SJSA1 (cell line): ENCODE measurements around the gene SYT1. TPM values are rescaled to one million over a fixed set of nuclear protein-coding genes. Genes with fewer than 3 reads are reported as not detected.

ENCODE experiments used
- DNase-seq, 2 experiments: peaks; one replicate each; pipeline ENCODE4 v3.0.0-alpha.2; 2015 to 2020; ENCODE audit warnings: low spot score in 2 of 2, low read depth in 1 of 2
- H3K27ac ChIP-seq: fragments of 250-450 bp; sonication (Bioruptor Pico); 2 replicates; pipeline ENCODE4 v1.5.1; 2020; ENCODE audit warnings: mild to moderate bottlenecking, moderate library complexity
- H3K27me3 ChIP-seq: fragments of 250-450 bp; sonication (Bioruptor Pico); replicated peaks from 2 replicates; pipeline ENCODE4 v1.5.1; 2020; ENCODE audit warnings: mild to moderate bottlenecking, moderate library complexity
- H3K36me3 ChIP-seq: fragments of 250-450 bp; sonication (Bioruptor Pico); 2 replicates; pipeline ENCODE4 v1.5.1; 2020; ENCODE audit warnings: mild to moderate bottlenecking
- H3K4me1 ChIP-seq: fragments of 250-450 bp; sonication (Bioruptor Pico); replicated peaks from 2 replicates; pipeline ENCODE4 v1.6.1; 2021; ENCODE audit warnings: mild to moderate bottlenecking
- H3K4me3 ChIP-seq: fragments of 250-450 bp; sonication (Bioruptor Pico); 2 replicates; pipeline ENCODE4 v1.5.1; 2020; ENCODE audit warnings: mild to moderate bottlenecking
- H3K9me3 ChIP-seq: fragments of 250-450 bp; sonication (Bioruptor Pico); replicated peaks from 2 replicates; pipeline ENCODE4 v1.5.1; 2020; ENCODE audit warnings: mild to moderate bottlenecking
- total RNA-seq: library from RNA; depleted of rRNA; stranded (reverse); fragments of >200 nt; shearing (Covaris generic); gene quantifications from 2 replicates; pipeline ENCODE4 v1.2.3, GENCODE V29; 2014

Gene SYT1
- total RNA-seq, 1 experiment from 2014 or later, result 31.9 TPM

GRCh38 chr12:79367032-79367589 lies 502.5 kb downstream of the SYT1 start:
- no peaks in the 10 kb centered on the region for H3K36me3 ChIP-seq
- H3K27ac ChIP-seq, result no peak overlapping the region
- DNase-seq, result no peak
- no peak overlapping the region for H3K4me3 ChIP-seq
- no peaks in the 10 kb centered on the region for H3K27me3 ChIP-seq
- peaks cover 11% of the 10 kb centered on the region for H3K4me1 ChIP-seq
- no peaks in the 10 kb centered on the region for H3K9me3 ChIP-seq

- Histone ChIP-seq H3K9me3 (no peaks in the 10 kb centered on the region), H3K4me3 (no peak overlapping the region), H3K27ac (no peak overlapping the region), H3K27me3 (no peaks in the 10 kb centered on the region), H3K36me3 (no peaks in the 10 kb centered on the region), H3K4me1 (peaks cover 11% of the 10 kb centered on the region)
- DNase-seq, result no peak
Measured at GRCh38 chr12:79370021-79370420, 505.4 kb downstream of the SYT1 start.

GRCh38 chr12:79371226-79371625 lies 506.7 kb downstream of the SYT1 start:
- no peaks in the 10 kb centered on the region for H3K36me3 ChIP-seq
- H3K4me3 ChIP-seq, result no peak overlapping the region
- H3K27me3 ChIP-seq, result no peaks in the 10 kb centered on the region
- peaks cover 11% of the 10 kb centered on the region for H3K4me1 ChIP-seq
- no peak overlapping the region for H3K27ac ChIP-seq
- no peaks in the 10 kb centered on the region for H3K9me3 ChIP-seq
- DNase-seq, result no peak

- peaks cover 20% of the 10 kb centered on the region for H3K4me1 ChIP-seq
- no peaks in the 10 kb centered on the region for H3K9me3 ChIP-seq
- H3K36me3 ChIP-seq, result no peaks in the 10 kb centered on the region
- H3K27me3 ChIP-seq, result no peaks in the 10 kb centered on the region
- no peak overlapping the region for H3K27ac ChIP-seq
- H3K4me3 ChIP-seq, result no peak overlapping the region
- peak; percentile 31 to 53 for DNase-seq
Measured at GRCh38 chr12:79373896-79374499, 509.4 kb downstream of the SYT1 start.

GRCh38 chr12:79374545-79374944 lies 510.0 kb downstream of the SYT1 start:
- H3K36me3 ChIP-seq, result no peaks in the 10 kb centered on the region
- no peak overlapping the region for H3K4me3 ChIP-seq
- no peaks in the 10 kb centered on the region for H3K9me3 ChIP-seq
- H3K4me1 ChIP-seq, result peaks cover 26% of the 10 kb centered on the region
- no peak for DNase-seq
- H3K27me3 ChIP-seq, result no peaks in the 10 kb centered on the region
- H3K27ac ChIP-seq, result no peak overlapping the region

GRCh38 chr12:79375050-79375449 lies 510.5 kb downstream of the SYT1 start:
- Histone ChIP-seq H3K4me1 (peaks cover 31% of the 10 kb centered on the region), H3K9me3 (no peaks in the 10 kb centered on the region), H3K36me3 (no peaks in the 10 kb centered on the region), H3K27me3 (no peaks in the 10 kb centered on the region), H3K27ac (no peak overlapping the region), H3K4me3 (no peak overlapping the region)
- no peak for DNase-seq

- H3K4me1 ChIP-seq, result peaks cover 27% of the 10 kb centered on the region
- no peaks in the 10 kb centered on the region for H3K9me3 ChIP-seq
- H3K4me3 ChIP-seq, result no peak overlapping the region
- no peaks in the 10 kb centered on the region for H3K27me3 ChIP-seq
- no peak overlapping the region for H3K27ac ChIP-seq
- no peak for DNase-seq
- no peaks in the 10 kb centered on the region for H3K36me3 ChIP-seq
Measured at GRCh38 chr12:79378496-79378895, 513.9 kb downstream of the SYT1 start.

GRCh38 chr12:79380402-79380801 lies 515.8 kb downstream of the SYT1 start:
- H3K27me3 ChIP-seq, result no peaks in the 10 kb centered on the region
- no peak overlapping the region for H3K4me3 ChIP-seq
- no peaks in the 10 kb centered on the region for H3K9me3 ChIP-seq
- no peak overlapping the region for H3K27ac ChIP-seq
- DNase-seq, result peak in 1 of 2 experiments; percentile 58
- peaks cover 27% of the 10 kb centered on the region for H3K4me1 ChIP-seq
- H3K36me3 ChIP-seq, result no peaks in the 10 kb centered on the region

GRCh38 chr12:79381248-79382208 lies 517.0 kb downstream of the SYT1 start:
- Histone ChIP-seq H3K27me3 (no peaks in the 10 kb centered on the region), H3K36me3 (no peaks in the 10 kb centered on the region), H3K4me1 (peaks cover 27% of the 10 kb centered on the region), H3K27ac (no peak overlapping the region), H3K4me3 (no peak overlapping the region), H3K9me3 (no peaks in the 10 kb centered on the region)
- DNase-seq, result no peak

GRCh38 chr12:79384551-79384950 lies 520.0 kb downstream of the SYT1 start:
- H3K4me3 ChIP-seq, result no peak overlapping the region
- H3K9me3 ChIP-seq, result no peaks in the 10 kb centered on the region
- no peak overlapping the region for H3K27ac ChIP-seq
- H3K27me3 ChIP-seq, result no peaks in the 10 kb centered on the region
- peaks cover 13% of the 10 kb centered on the region for H3K4me1 ChIP-seq
- no peaks in the 10 kb centered on the region for H3K36me3 ChIP-seq
- DNase-seq, result no peak

GRCh38 chr12:79388011-79388410 lies 523.4 kb downstream of the SYT1 start:
- Histone ChIP-seq H3K27me3 (no peaks in the 10 kb centered on the region), H3K27ac (no peak overlapping the region), H3K4me3 (no peak overlapping the region), H3K36me3 (no peaks in the 10 kb centered on the region), H3K9me3 (no peaks in the 10 kb centered on the region), H3K4me1 (no peaks in the 10 kb centered on the region; the same call in 1 of the 2 replicates)
- no peak for DNase-seq

GRCh38 chr12:79393842-79394241 lies 529.3 kb downstream of the SYT1 start:
- no peaks in the 10 kb centered on the region for H3K36me3 ChIP-seq
- no peaks in the 10 kb centered on the region for H3K27me3 ChIP-seq
- H3K9me3 ChIP-seq, result no peaks in the 10 kb centered on the region
- no peak for DNase-seq
- H3K27ac ChIP-seq, result no peak overlapping the region
- H3K4me3 ChIP-seq, result no peak overlapping the region
- H3K4me1 ChIP-seq, result no peaks in the 10 kb centered on the region

GRCh38 chr12:79397609-79398008 lies 533.0 kb downstream of the SYT1 start:
- DNase-seq, result no peak
- Histone ChIP-seq H3K4me3 (no peak overlapping the region), H3K36me3 (no peaks in the 10 kb centered on the region), H3K4me1 (peaks cover 2% of the 10 kb centered on the region; the same call in 1 of the 2 replicates), H3K27me3 (no peaks in the 10 kb centered on the region), H3K9me3 (no peaks in the 10 kb centered on the region), H3K27ac (no peak overlapping the region)

GRCh38 chr12:79400481-79400880 lies 535.9 kb downstream of the SYT1 start:
- peaks cover 6% of the 10 kb centered on the region; the same call in 1 of the 2 replicates for H3K4me1 ChIP-seq
- H3K27ac ChIP-seq, result no peak overlapping the region
- no peaks in the 10 kb centered on the region for H3K9me3 ChIP-seq
- H3K27me3 ChIP-seq, result no peaks in the 10 kb centered on the region
- H3K4me3 ChIP-seq, result no peak overlapping the region
- no peaks in the 10 kb centered on the region for H3K36me3 ChIP-seq
- DNase-seq, result no peak
